A549 (cell line): ENCODE results near the gene BPIFB2.

Experiments
- CTCF ChIP-seq: fragments of >200 bp; sonication (Bioruptor Twin); formaldehyde crosslinking; IDR thresholded peaks from 3 replicates; pipeline ENCODE4 v1.5.1; 2016
- TF ChIP-seq, protein P1 (sequence below): fragments of 450-650 bp; IDR thresholded peaks from 2 replicates; pipeline ENCODE4 v1.6.1; 2014; ENCODE audit warnings: antibody characterized with exemption

DNA sequence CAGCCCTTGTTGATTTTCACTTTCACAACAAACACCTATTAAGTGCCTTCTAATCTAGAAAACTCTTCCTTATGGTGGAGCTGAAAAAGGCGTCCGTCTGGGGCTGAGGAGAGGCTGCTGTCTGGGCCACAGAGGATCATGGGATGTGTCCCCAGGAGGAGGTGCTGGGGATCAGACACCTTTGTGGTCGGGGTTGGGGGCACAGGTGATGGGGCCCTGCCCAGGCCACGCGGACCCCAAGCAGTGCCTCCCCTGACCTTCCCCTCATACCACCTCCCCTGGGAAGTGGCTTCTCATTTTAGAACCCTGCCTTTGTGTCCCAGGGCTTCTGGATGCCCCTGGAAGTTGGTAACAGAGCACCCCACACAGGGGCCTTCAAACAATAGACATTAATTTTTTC, 44.3 kb upstream of the BPIFB2 start:
- no peak for TF ChIP-seq CTCF
- TF ChIP-seq, protein P1, sequence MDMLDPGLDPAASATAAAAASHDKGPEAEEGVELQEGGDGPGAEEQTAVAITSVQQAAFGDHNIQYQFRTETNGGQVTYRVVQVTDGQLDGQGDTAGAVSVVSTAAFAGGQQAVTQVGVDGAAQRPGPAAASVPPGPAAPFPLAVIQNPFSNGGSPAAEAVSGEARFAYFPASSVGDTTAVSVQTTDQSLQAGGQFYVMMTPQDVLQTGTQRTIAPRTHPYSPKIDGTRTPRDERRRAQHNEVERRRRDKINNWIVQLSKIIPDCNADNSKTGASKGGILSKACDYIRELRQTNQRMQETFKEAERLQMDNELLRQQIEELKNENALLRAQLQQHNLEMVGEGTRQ, result no peak
